Liver (tissue), 3 donors: Measurements from ENCODE around the gene HGS.

Experiments used
- CTCF ChIP-seq: fragments of 150-350 bp; IDR thresholded peaks from 2 replicates; pipeline ENCODE4 v1.5.1; 2017; ENCODE audit warnings: improper control_type of control experiment, low read depth, low read length; ENCODE audit not compliant: missing input control
- SP1 ChIP-seq: IDR thresholded peaks from 2 replicates; pipeline ENCODE4 v1.6.1; 2018; ENCODE audit warnings: antibody characterized with exemption, mild to moderate bottlenecking
- donor health status: healthy.
- donor health status: healthy.

- no peak for TF ChIP-seq CTCF
- no peak for TF ChIP-seq SP1
Measured at GRCh38 chr17:81719410-81720266, 35.8 kb downstream of the HGS start.
